Esophagus squamous epithelium (tissue), 4 donors: ENCODE results near the gene NHLRC2.

Experiments
- POLR2A ChIP-seq, 4 donors: fragments of 450-650 bp; IDR thresholded peaks; one replicate each; pipeline ENCODE4 v1.6.1; 2017; ENCODE audit warnings: antibody characterized with exemption in 4 of 4, mild to moderate bottlenecking in 4 of 4, moderate library complexity in 3 of 4
- TF ChIP-seq, protein P1 (sequence below), 6 experiments: fragments of 450-650 bp in 4 of 6; fragments of 200-600 bp in 2 of 6; sonication (generic) in 2 of 6; IDR thresholded peaks; one replicate each; pipeline ENCODE4 v1.5.1; 2016 to 2019; ENCODE audit warnings: antibody characterized with exemption in 6 of 6, mild to moderate bottlenecking in 4 of 6, moderate library complexity in 4 of 6

DNA sequence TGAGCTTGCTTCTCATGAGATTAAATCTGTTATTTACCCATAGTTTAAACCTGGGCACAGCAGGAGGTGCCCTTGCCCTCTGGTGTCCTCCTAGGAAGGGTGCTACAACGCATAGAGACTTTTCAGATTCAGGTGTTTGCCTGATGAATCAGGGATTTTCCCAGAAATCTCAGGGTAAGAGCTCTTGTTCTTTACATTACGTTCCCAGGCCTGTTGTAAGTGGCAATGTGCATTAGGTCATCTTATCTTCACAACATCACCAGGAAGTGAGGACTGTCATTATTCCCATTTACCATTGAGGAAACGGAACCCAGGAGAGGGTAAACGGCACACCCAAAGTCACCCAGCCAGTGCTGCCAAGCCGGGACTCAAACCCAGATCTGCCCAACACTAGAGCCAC lies 73.0 kb downstream of the NHLRC2 start:
- no peak for TF ChIP-seq POLR2A (IDR thresholded peaks at IDR 0.05)
- TF ChIP-seq, protein P1, sequence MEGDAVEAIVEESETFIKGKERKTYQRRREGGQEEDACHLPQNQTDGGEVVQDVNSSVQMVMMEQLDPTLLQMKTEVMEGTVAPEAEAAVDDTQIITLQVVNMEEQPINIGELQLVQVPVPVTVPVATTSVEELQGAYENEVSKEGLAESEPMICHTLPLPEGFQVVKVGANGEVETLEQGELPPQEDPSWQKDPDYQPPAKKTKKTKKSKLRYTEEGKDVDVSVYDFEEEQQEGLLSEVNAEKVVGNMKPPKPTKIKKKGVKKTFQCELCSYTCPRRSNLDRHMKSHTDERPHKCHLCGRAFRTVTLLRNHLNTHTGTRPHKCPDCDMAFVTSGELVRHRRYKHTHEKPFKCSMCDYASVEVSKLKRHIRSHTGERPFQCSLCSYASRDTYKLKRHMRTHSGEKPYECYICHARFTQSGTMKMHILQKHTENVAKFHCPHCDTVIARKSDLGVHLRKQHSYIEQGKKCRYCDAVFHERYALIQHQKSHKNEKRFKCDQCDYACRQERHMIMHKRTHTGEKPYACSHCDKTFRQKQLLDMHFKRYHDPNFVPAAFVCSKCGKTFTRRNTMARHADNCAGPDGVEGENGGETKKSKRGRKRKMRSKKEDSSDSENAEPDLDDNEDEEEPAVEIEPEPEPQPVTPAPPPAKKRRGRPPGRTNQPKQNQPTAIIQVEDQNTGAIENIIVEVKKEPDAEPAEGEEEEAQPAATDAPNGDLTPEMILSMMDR (IDR thresholded peaks at IDR 0.05) = no peak
